Caco-2 (cell line): ENCODE data around the gene ZNRF2. TPM values are rescaled to one million over a fixed set of nuclear protein-coding genes. Genes with fewer than 3 reads are reported as not detected.
A peak's percentile ranks its signal among the peaks of the same experiment; 100 is the strongest.

ENCODE experiments used
- BruUV-seq: library from RNA; stranded (reverse); fragments of 400-500 nt; replicated peaks from 2 replicates; lab custom pipeline; 2021; lab: Mats Ljungman, UMichigan
- CTCF ChIA-PET: fragments of 300-600 bp; sonication (Branson Sonifier 250); formaldehyde crosslinking; loops from one replicate; lab custom pipeline; 2022; ENCODE audit warnings: antibody characterized with exemption; lab: Charles Lee
- POLR2A ChIA-PET: fragments of 300-600 bp; sonication (Branson Sonifier 250); formaldehyde crosslinking; loops from one replicate; lab custom pipeline; 2022; ENCODE audit warnings: antibody characterized with exemption; lab: Charles Lee
- DNase-seq, 2 experiments: peaks; one replicate each; pipeline versions ENCODE4 v3.0.0 to v3.0.0-alpha.2; 2020 to 2022
- H3K27me3 ChIP-seq: replicated peaks from 2 replicates; pipeline ENCODE4 v1.6.0; 2011; ENCODE audit warnings: low read length; ENCODE audit not compliant: control insufficient read depth, insufficient read depth
- H3K36me3 ChIP-seq: 2 replicates; pipeline ENCODE4 v1.5.1; 2011; ENCODE audit warnings: low read length; ENCODE audit not compliant: control insufficient read depth, insufficient read depth
- H3K4me1 ChIP-seq: fragments of 250-450 bp; sonication (Bioruptor Pico); 2 replicates; pipeline ENCODE4 v1.5.1; 2020; ENCODE audit warnings: mild to moderate bottlenecking
- H3K4me3 ChIP-seq: 2 replicates; pipeline ENCODE4 v1.5.1; 2011; ENCODE audit warnings: low read depth, mild to moderate bottlenecking, control low read depth, low read length
- H3K9me3 ChIP-seq: fragments of 250-450 bp; sonication (Bioruptor Pico); 2 replicates; pipeline ENCODE4 v1.5.1; 2020; ENCODE audit warnings: mild to moderate bottlenecking, moderate library complexity
- H3K27ac Mint-ChIP-seq: one replicate; pipeline ENCODE4 v1.8.0; 2022; ENCODE audit warnings: mixed read lengths; ENCODE audit not compliant: unreplicated experiment
- H3K27me3 Mint-ChIP-seq: one replicate; pipeline ENCODE4 v1.8.0; 2022; ENCODE audit warnings: mixed read lengths; ENCODE audit not compliant: insufficient read depth, unreplicated experiment
- H3K36me3 Mint-ChIP-seq: one replicate; pipeline ENCODE4 v1.8.0; 2022; ENCODE audit warnings: mild to moderate bottlenecking, mixed read lengths; ENCODE audit not compliant: insufficient read depth, unreplicated experiment
- H3K4me1 Mint-ChIP-seq: one replicate; pipeline ENCODE4 v1.8.0; 2022; ENCODE audit warnings: low read depth, mixed read lengths; ENCODE audit not compliant: unreplicated experiment
- H3K4me3 Mint-ChIP-seq: one replicate; pipeline ENCODE4 v1.8.0; 2022; ENCODE audit warnings: mild to moderate bottlenecking, moderate library complexity, mixed read lengths; ENCODE audit not compliant: unreplicated experiment
- H3K9me3 Mint-ChIP-seq: one replicate; pipeline ENCODE4 v1.8.0; 2022; ENCODE audit warnings: mixed read lengths; ENCODE audit not compliant: unreplicated experiment
- intact Hi-C: fragments of 100-400 bp; cut with micrococcal nuclease; formaldehyde crosslinking; loops from one replicate; pipeline ENCODE4 v1.10.0; 2022; ENCODE audit not compliant: unreplicated experiment
- total RNA-seq: library from RNA; stranded (reverse); gene quantifications from 2 replicates; pipeline ENCODE4 v1.2.3, GENCODE V29; 2022
- TF ChIP-seq, protein P1 (sequence below), 2 experiments: fragments of 200-600 bp in 1 of 2; IDR thresholded peaks; 1 replicate in 1 of 2; 2 replicates in 1 of 2; pipeline versions ENCODE4 v1.5.1 to v1.8.0; 2011 to 2022; ENCODE audit warnings: antibody characterized with exemption in 1 of 2, control low read depth in 1 of 2, inconsistent platforms in 1 of 2, low read depth in 1 of 2, low read length in 1 of 2, mild to moderate bottlenecking in 1 of 2, moderate library complexity in 1 of 2; ENCODE audit not compliant: insufficient read depth in 1 of 2, severe bottlenecking in 1 of 2, unreplicated experiment in 1 of 2

The ZNRF2 gene
- total RNA-seq, 1 experiment from 2014 or later: 9.0 TPM

DNA sequence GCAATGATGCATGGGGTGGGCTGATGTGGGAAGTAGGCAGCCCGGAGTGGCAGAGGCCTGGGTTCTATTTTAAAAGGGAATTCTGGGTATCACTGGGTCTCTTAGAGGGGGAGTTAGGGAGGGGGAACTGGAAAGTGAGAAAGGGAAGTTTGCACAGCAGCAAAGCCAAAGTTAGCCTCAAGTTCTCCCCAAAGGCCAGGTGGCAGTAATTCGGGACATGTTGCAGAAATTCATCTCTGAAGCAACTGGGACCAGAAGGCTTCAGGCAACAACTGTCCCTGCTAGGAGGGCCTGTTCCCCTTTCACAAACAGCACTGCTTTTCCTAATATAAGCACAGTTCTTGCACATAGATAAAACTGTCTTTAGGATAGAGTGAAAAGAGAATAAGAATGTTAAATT, 126.8 kb downstream of the ZNRF2 start:
- CTCF ChIA-PET: no interaction called here
- H3K4me1 Mint-ChIP-seq: no peaks in the 10 kb centered on the region

DNA sequence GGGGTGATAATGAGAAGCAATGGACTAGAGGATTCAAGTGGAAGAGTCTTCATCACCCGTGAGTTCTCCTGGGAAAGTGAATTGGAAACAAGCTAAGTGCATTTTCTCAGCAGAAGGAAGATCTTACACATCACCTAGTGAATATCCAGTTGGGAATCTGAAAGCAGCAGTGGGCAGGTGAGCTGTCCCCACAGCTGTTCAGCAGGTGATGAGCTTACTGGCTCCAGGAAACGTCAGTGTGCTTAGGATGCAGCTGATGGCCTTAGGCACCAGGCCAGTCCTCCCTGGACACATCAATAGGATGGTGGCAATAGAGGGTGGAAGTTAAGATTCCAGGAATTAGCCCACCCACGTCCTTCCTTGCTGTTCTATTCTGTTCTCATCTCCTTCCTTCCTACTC, 127.5 kb downstream of the ZNRF2 start:
- Mint-ChIP-seq H3K4me3 (no peak overlapping the region), H3K36me3 (peaks cover 6% of the 10 kb centered on the region), H3K27ac (no peak overlapping the region), H3K4me1 (no peaks in the 10 kb centered on the region), H3K9me3 (peaks cover 13% of the 10 kb centered on the region), H3K27me3 (no peaks in the 10 kb centered on the region)
- POLR2A ChIA-PET: no interaction called here
- DNase-seq: no peak
- H3K4me3 ChIP-seq: no peak overlapping the region
- no peaks in the 10 kb centered on the region for H3K36me3 ChIP-seq
- TF ChIP-seq, protein P1, sequence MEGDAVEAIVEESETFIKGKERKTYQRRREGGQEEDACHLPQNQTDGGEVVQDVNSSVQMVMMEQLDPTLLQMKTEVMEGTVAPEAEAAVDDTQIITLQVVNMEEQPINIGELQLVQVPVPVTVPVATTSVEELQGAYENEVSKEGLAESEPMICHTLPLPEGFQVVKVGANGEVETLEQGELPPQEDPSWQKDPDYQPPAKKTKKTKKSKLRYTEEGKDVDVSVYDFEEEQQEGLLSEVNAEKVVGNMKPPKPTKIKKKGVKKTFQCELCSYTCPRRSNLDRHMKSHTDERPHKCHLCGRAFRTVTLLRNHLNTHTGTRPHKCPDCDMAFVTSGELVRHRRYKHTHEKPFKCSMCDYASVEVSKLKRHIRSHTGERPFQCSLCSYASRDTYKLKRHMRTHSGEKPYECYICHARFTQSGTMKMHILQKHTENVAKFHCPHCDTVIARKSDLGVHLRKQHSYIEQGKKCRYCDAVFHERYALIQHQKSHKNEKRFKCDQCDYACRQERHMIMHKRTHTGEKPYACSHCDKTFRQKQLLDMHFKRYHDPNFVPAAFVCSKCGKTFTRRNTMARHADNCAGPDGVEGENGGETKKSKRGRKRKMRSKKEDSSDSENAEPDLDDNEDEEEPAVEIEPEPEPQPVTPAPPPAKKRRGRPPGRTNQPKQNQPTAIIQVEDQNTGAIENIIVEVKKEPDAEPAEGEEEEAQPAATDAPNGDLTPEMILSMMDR (IDR thresholded peaks at IDR 0.05; ENCODE audit: insufficient read depth in 1 of 2, low read depth in 1 of 2, low read length in 1 of 2, severe bottlenecking in 1 of 2, unreplicated experiment in 1 of 2): no peak
- H3K9me3 ChIP-seq: peaks cover 9% of the 10 kb centered on the region
- no peaks in the 10 kb centered on the region for H3K27me3 ChIP-seq
- intact Hi-C loops: loop anchor here (2.0 to 10.0 kb wide), 4 partner anchors 127 to 253 kb away; partner anchors contain the start of gene ZNRF2
- CTCF ChIA-PET: interaction anchor here (1.6 kb wide), 1 partner anchor 136 kb away, joined by 8 read pairs; no protein-coding TSS in a partner anchor
- no peaks in the 10 kb centered on the region for H3K4me1 ChIP-seq
- no TSS peak for BruUV-seq

More for the DNA sequence above, 126.8 kb downstream of the ZNRF2 start:
- no peak for DNase-seq
- TF ChIP-seq, protein P1 (IDR thresholded peaks at IDR 0.05; ENCODE audit: insufficient read depth in 1 of 2, low read depth in 1 of 2, low read length in 1 of 2, severe bottlenecking in 1 of 2, unreplicated experiment in 1 of 2): no peak
- intact Hi-C loops: loop anchor here (10.0 kb wide), 1 partner anchor 186 kb away; no protein-coding TSS in a partner anchor
- Mint-ChIP-seq H3K36me3 (peaks cover 6% of the 10 kb centered on the region), H3K27me3 (no peaks in the 10 kb centered on the region), H3K27ac (no peak overlapping the region), H3K4me3 (no peak overlapping the region), H3K9me3 (peaks cover 13% of the 10 kb centered on the region)
- Histone ChIP-seq H3K27me3 (no peaks in the 10 kb centered on the region), H3K4me1 (no peaks in the 10 kb centered on the region), H3K4me3 (no peak overlapping the region), H3K36me3 (no peaks in the 10 kb centered on the region), H3K9me3 (peaks cover 9% of the 10 kb centered on the region)
- no TSS peak for BruUV-seq
- POLR2A ChIA-PET: no interaction called here

DNA sequence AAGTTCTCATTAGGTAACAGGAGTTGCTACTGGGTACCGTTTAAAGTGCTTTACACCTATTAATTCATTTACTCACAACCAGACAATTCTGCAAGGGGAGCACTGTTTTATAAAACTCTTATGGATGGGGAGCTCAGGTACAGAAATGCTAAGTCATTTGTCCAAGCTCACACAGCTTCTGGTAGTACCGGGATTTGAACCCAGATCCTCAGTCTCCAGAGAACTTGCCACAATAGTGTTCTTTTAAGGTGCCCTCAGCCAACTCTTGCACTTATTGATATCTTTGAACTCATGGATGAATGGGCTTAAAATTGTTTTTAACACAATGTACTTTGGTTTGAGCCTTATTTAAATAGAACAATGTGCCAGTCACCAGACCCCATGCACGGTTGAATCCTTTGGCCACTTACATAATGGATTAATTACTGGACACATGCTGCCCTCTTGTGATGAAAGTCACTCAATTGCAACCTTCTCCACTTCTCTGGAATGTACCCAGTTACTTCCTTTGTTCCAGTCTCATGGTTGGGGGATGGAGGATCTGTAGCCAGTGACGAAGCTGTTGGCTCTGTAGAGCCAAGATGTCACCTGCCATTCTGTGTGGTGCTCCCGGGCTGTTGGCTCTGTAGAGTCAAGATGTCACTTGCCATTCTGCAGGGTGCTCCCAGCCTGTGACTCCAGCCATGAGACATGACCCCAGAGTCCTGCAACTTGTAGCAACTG, 128.5 kb downstream of the ZNRF2 start:
- POLR2A ChIA-PET: no interaction called here

More for the DNA sequence above, 128.5 kb downstream of the ZNRF2 start:
- BruUV-seq: no TSS peak
- H3K4me1 ChIP-seq: no peaks in the 10 kb centered on the region
- intact Hi-C loops: loop anchor here (1.0 to 10.0 kb wide), 5 partner anchors 128 to 254 kb away; partner anchors contain the start of gene ZNRF2
- DNase-seq: peak in 1 of 2 experiments; percentile 46
- Mint-ChIP-seq H3K4me1 (no peaks in the 10 kb centered on the region), H3K4me3 (no peak overlapping the region), H3K9me3 (peaks cover 13% of the 10 kb centered on the region), H3K36me3 (peaks cover 6% of the 10 kb centered on the region), H3K27ac (no peak overlapping the region), H3K27me3 (no peaks in the 10 kb centered on the region)
- no peak overlapping the region for H3K4me3 ChIP-seq
- no peaks in the 10 kb centered on the region for H3K27me3 ChIP-seq
- CTCF ChIA-PET: interaction anchor here (1.6 kb wide), 1 partner anchor 137 kb away, joined by 8 read pairs; no protein-coding TSS in a partner anchor
- peaks cover 9% of the 10 kb centered on the region for H3K9me3 ChIP-seq
- no peaks in the 10 kb centered on the region for H3K36me3 ChIP-seq
- TF ChIP-seq, protein P1 (IDR thresholded peaks at IDR 0.05; ENCODE audit: insufficient read depth in 1 of 2, low read depth in 1 of 2, low read length in 1 of 2, severe bottlenecking in 1 of 2, unreplicated experiment in 1 of 2): no peak
